H1 (cell line): ENCODE data around the gene TNFSF12. TPM values are rescaled to one million over a fixed set of nuclear protein-coding genes. Genes with fewer than 3 reads are reported as not detected.

Experiments
- BCL11A ChIP-seq, 2 experiments: IDR thresholded peaks; one replicate each; pipeline ENCODE4 v1.6.1; 2011; ENCODE audit warnings: low read depth in 2 of 2, low read length in 2 of 2, mild to moderate bottlenecking in 2 of 2
- BRCA1 ChIP-seq: IDR thresholded peaks from 2 replicates; pipeline ENCODE4 v1.6.1; 2012; ENCODE audit warnings: low read depth, low read length, improper control_type of control experiment
- CHD1 ChIP-seq: IDR thresholded peaks from 2 replicates; pipeline ENCODE4 v1.6.1; 2012; ENCODE audit warnings: low read depth, low read length, improper control_type of control experiment
- EGR1 ChIP-seq: IDR thresholded peaks from 2 replicates; pipeline ENCODE4 v1.6.1; 2011; ENCODE audit warnings: low read depth, low read length, borderline replicate concordance
- EP300 ChIP-seq, 2 experiments: IDR thresholded peaks; 1 replicate in 1 of 2; 2 replicates in 1 of 2; pipeline ENCODE4 v1.6.1; 2011 to 2012; ENCODE audit warnings: low read depth in 2 of 2, low read length in 2 of 2, mild to moderate bottlenecking in 2 of 2, borderline replicate concordance in 1 of 2, inconsistent platforms in 1 of 2, moderate library complexity in 1 of 2
- FOSL1 ChIP-seq: IDR thresholded peaks from 2 replicates; pipeline ENCODE4 v1.6.1; 2011; ENCODE audit warnings: mild to moderate bottlenecking, low read depth, low read length, moderate library complexity; ENCODE audit not compliant: insufficient read depth
- GABPA ChIP-seq: IDR thresholded peaks from 2 replicates; pipeline ENCODE4 v1.6.1; 2011; ENCODE audit warnings: mild to moderate bottlenecking, low read length, moderate library complexity, borderline replicate concordance; ENCODE audit not compliant: insufficient read depth
- HDAC2 ChIP-seq, 2 experiments: fragments of 300-600 bp in 1 of 2; sonication (generic) in 1 of 2; IDR thresholded peaks; 2 replicates each; pipeline ENCODE4 v1.6.1; 2011 to 2012; ENCODE audit warnings: low read depth in 2 of 2, low read length in 2 of 2, mild to moderate bottlenecking in 2 of 2, moderate library complexity in 2 of 2, borderline replicate concordance in 1 of 2, inconsistent platforms in 1 of 2
- HDAC6 ChIP-seq: IDR thresholded peaks from one replicate; pipeline ENCODE4 v1.7.1; 2012; ENCODE audit warnings: low read depth, mild to moderate bottlenecking, inconsistent platforms, low read length, moderate library complexity
- KDM1A ChIP-seq: fragments of 200-600, 300-600 bp; sonication (generic); IDR thresholded peaks from 2 replicates; pipeline ENCODE4 v1.7.1; 2016; ENCODE audit warnings: mild to moderate bottlenecking, low read length, borderline replicate concordance
- POLR2A ChIP-seq, 2 experiments: IDR thresholded peaks; 1 replicate in 1 of 2; 2 replicates in 1 of 2; pipeline ENCODE4 v1.6.1; 2011; ENCODE audit warnings: low read depth in 2 of 2, low read length in 2 of 2, mild to moderate bottlenecking in 2 of 2; ENCODE audit errors: control extremely low read depth in 1 of 2
- RNF2 ChIP-seq: fragments of 200-900, 300-1000 bp; sonication (generic); IDR thresholded peaks from 2 replicates; pipeline ENCODE4 v1.7.1; 2016; ENCODE audit warnings: borderline replicate concordance, low read depth, mild to moderate bottlenecking, antibody characterized with exemption, low read length; ENCODE audit not compliant: poor library complexity, severe bottlenecking; ENCODE audit errors: missing control alignments
- RXRA ChIP-seq: IDR thresholded peaks from 2 replicates; pipeline ENCODE4 v1.6.1; 2011; ENCODE audit warnings: low read depth, mild to moderate bottlenecking, low read length, moderate library complexity; ENCODE audit not compliant: insufficient read depth
- SRF ChIP-seq: IDR thresholded peaks from 2 replicates; pipeline ENCODE4 v1.6.1; 2011; ENCODE audit warnings: mild to moderate bottlenecking, low read depth, low read length, moderate library complexity
- TAF7 ChIP-seq: optimal IDR thresholded peaks from 2 replicates; pipeline ENCODE3; 2011; ENCODE audit warnings: low read depth, mild to moderate bottlenecking, inconsistent platforms, low read length, moderate library complexity, borderline replicate concordance
- TEAD4 ChIP-seq: IDR thresholded peaks from 2 replicates; pipeline ENCODE4 v1.6.1; 2012; ENCODE audit warnings: low read depth, low read length, inconsistent platforms, mixed read lengths
- YY1 ChIP-seq: IDR thresholded peaks from 2 replicates; pipeline ENCODE4 v1.6.1; 2011; ENCODE audit warnings: low read depth, mild to moderate bottlenecking, low read length
- polyA plus RNA-seq, 7 experiments: library from polyadenylated mRNA; depleted of rRNA in 3 of 7; stranded (reverse) in 5 of 7; unstranded in 2 of 7; fragments of >200 nt in 5 of 7; fragments of 200-250 nt in 2 of 7; gene quantifications; 1 replicate in 5 of 7; 2 replicates in 1 of 7; 4 replicates in 1 of 7; pipeline versions ENCODE4 v1.2.1 to v1.2.3, GENCODE V29; 2011 to 2013; ENCODE audit warnings: missing spikeins in 2 of 7, mixed read lengths in 2 of 7
- total RNA-seq: library from RNA; stranded (reverse); fragmentation: NEBNext Ultra II Directional; extraction: Animal tissue kit (Norgen Biotek cat#: 25700); gene quantifications from 2 replicates; pipeline ENCODE4 v1.2.1, GENCODE V29; 2021
- TF ChIP-seq, protein P1 (sequence below): IDR thresholded peaks from 2 replicates; pipeline ENCODE4 v1.6.1; 2011; ENCODE audit warnings: low read depth, mild to moderate bottlenecking, low read length; ENCODE audit not compliant: insufficient read depth

The TNFSF12 gene
- total and polyA plus RNA-seq, 2 of the 8 experiments (the other 6 are each of a cell fraction or from before 2014, with no cell fraction given), result 7.2 to 9.6 TPM

DNA sequence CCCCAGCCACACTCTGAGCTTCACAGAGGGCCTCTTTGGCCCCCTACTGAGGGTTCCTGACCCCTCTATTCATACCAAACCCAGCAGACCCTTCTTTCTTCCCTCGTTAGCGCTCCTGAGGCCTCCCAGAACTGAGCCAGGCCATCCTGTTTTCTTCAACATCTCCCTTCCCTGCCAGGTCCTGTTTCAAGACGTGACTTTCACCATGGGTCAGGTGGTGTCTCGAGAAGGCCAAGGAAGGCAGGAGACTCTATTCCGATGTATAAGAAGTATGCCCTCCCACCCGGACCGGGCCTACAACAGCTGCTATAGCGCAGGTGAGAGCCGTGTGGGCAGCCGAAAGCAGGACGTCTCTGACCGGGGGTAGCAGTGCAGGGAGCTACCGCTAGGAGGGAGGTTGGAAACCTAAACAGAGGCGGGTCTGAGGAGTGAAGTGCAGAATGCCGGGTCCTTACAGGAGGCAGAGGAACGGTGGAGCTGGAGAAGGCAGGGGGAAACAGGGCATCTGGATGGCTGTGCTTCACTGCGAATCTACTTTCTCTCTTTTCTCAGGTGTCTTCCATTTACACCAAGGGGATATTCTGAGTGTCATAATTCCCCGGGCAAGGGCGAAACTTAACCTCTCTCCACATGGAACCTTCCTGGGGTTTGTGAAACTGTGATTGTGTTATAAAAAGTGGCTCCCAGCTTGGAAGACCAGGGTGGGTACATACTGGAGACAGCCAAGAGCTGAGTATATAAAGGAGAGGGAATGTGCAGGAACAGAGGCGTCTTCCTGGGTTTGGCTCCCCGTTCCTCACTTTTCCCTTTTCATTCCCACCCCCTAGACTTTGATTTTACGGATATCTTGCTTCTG is 11.5 kb downstream of the TNFSF12 start (continued):
- TF ChIP-seq TAF7 (no peak), BRCA1 (no peak), HDAC2 (IDR thresholded peaks at IDR 0.05; ENCODE audit: borderline replicate concordance in 1 of 2, low read depth in 2 of 2, low read length in 2 of 2) (no peak), SRF (no peak), HDAC6 (no peak), EGR1 (no peak), EP300 (IDR thresholded peaks at IDR 0.05; ENCODE audit: borderline replicate concordance in 1 of 2, low read depth in 2 of 2, low read length in 2 of 2) (no peak), BCL11A (IDR thresholded peaks at IDR 0.05; ENCODE audit: low read depth in 2 of 2, low read length in 2 of 2) (no peak), KDM1A (no peak), RXRA (no peak), FOSL1 (no peak), YY1 (no peak), RNF2 (no peak), CHD1 (no peak), TEAD4 (no peak), GABPA (no peak), POLR2A (IDR thresholded peaks at IDR 0.05; ENCODE audit: control extremely low read depth in 1 of 2, low read depth in 2 of 2, low read length in 2 of 2) (peak in 1 of 2 experiments; percentile 38; a peak in 2 of 3 replicates)
- TF ChIP-seq, protein P1, sequence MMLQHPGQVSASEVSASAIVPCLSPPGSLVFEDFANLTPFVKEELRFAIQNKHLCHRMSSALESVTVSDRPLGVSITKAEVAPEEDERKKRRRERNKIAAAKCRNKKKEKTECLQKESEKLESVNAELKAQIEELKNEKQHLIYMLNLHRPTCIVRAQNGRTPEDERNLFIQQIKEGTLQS, result no peak
